ENCODE data around the gene GARIN5B.
A peak's percentile ranks its signal among the peaks of the same experiment; 100 is the strongest.

The GARIN5B gene

GRCh38 chr19:55387736-55388497 is 24.9 kb upstream of the GARIN5B start:
- no peak for DNase-seq

GRCh38 chr19:55386493-55386971 is 23.5 kb upstream of the GARIN5B start:
- no peak for DNase-seq

GRCh38 chr19:55385724-55386492 is 22.8 kb upstream of the GARIN5B start, which contains the start of gene RPL28:
Gene RPL28, plus strand, starts transcription at chr19:55385932. Its CDS starts 426 bp downstream, at chr19:55386358.
- peak; percentile 98 for DNase-seq

- DNase-seq = peak; percentile 98
Measured at GRCh38 chr19:55384920-55385723, 22.1 kb upstream of the GARIN5B start.

GRCh38 chr19:55384131-55384919 is 21.3 kb upstream of the GARIN5B start, which contains the start of gene TMEM238:
Gene TMEM238, minus strand, starts transcription at chr19:55384292. Its CDS starts 33 bp downstream, at chr19:55384259.
- no peak for DNase-seq

GRCh38 chr19:55383279-55384130 is 20.4 kb upstream of the GARIN5B start:
- no peak for DNase-seq

- no peak for DNase-seq
Measured at GRCh38 chr19:55382522-55383054, 19.5 kb upstream of the GARIN5B start.

GRCh38 chr19:55382013-55382412 is 19.0 kb upstream of the GARIN5B start:
- DNase-seq = no peak

GRCh38 chr19:55379174-55379573 is 16.1 kb upstream of the GARIN5B start:
- DNase-seq = no peak

GRCh38 chr19:55377356-55378131 is 14.5 kb upstream of the GARIN5B start:
- DNase-seq = no peak

GRCh38 chr19:55376241-55376933 is 13.3 kb upstream of the GARIN5B start, which contains the start of gene TMEM190:
Gene TMEM190, plus strand, starts transcription at chr19:55376826. Its CDS starts 28 bp downstream, at chr19:55376854.
- DNase-seq = no peak

GRCh38 chr19:55373993-55374757 is 11.1 kb upstream of the GARIN5B start:
- no peak for DNase-seq

GRCh38 chr19:55373306-55373992 is 10.4 kb upstream of the GARIN5B start:
- no peak for DNase-seq

GRCh38 chr19:55372316-55373081 is 9.4 kb upstream of the GARIN5B start:
- DNase-seq = no peak

GRCh38 chr19:55370305-55370988 is 7.4 kb upstream of the GARIN5B start, which contains the start of gene IL11:
Gene IL11, minus strand, starts transcription at chr19:55370463. Its CDS starts 153 bp downstream, at chr19:55370310.
- DNase-seq = peak; percentile 68

GRCh38 chr19:55369653-55370304 is 6.7 kb upstream of the GARIN5B start:
- DNase-seq = peak; percentile 41

Data from kidney glomerular epithelial cell (primary cell).